Ishikawa (cell line): ENCODE measurements around the gene KLK8.

Experiments
- CEBPB ChIP-seq: IDR thresholded peaks from 2 replicates; pipeline ENCODE4 v1.6.1; 2012
- CREB1 ChIP-seq: IDR thresholded peaks from 2 replicates; pipeline ENCODE4 v1.6.1; 2012; ENCODE audit warnings: low read depth
- EGR1 ChIP-seq: IDR thresholded peaks from 2 replicates; pipeline ENCODE4 v1.6.1; 2012
- EP300 ChIP-seq: IDR thresholded peaks from 2 replicates; pipeline ENCODE4 v1.6.1; 2012; ENCODE audit warnings: borderline replicate concordance
- FOXM1 ChIP-seq: IDR thresholded peaks from 2 replicates; pipeline ENCODE4 v1.6.1; 2012; ENCODE audit warnings: low read depth, borderline replicate concordance
- NFIC ChIP-seq: IDR thresholded peaks from 2 replicates; pipeline ENCODE4 v1.6.1; 2012
- RAD21 ChIP-seq: IDR thresholded peaks from 2 replicates; pipeline ENCODE4 v1.6.1; 2012; ENCODE audit warnings: low read depth
- TAF1 ChIP-seq: IDR thresholded peaks from 2 replicates; pipeline ENCODE4 v1.6.1; 2012; ENCODE audit warnings: low read depth, mild to moderate bottlenecking
- TCF12 ChIP-seq: IDR thresholded peaks from 2 replicates; pipeline ENCODE4 v1.6.1; 2012; ENCODE audit warnings: low read depth
- TEAD4 ChIP-seq: IDR thresholded peaks from 2 replicates; pipeline ENCODE4 v1.6.1; 2012
- YY1 ChIP-seq: IDR thresholded peaks from 2 replicates; pipeline ENCODE4 v1.6.1; 2012; ENCODE audit warnings: low read depth
- ZBTB7A ChIP-seq: IDR thresholded peaks from 2 replicates; pipeline ENCODE4 v1.6.1; 2012; ENCODE audit warnings: low read depth
- TF ChIP-seq, protein P1 (sequence below): IDR thresholded peaks from 2 replicates; pipeline ENCODE4 v1.6.1; 2012
- TF ChIP-seq, protein P2 (sequence below): IDR thresholded peaks from 2 replicates; pipeline ENCODE4 v1.6.1; 2012
- TF ChIP-seq, protein P3 (sequence below): IDR thresholded peaks from 2 replicates; pipeline ENCODE4 v1.6.1; 2012; ENCODE audit warnings: low read depth, mild to moderate bottlenecking

The KLK8 gene

DNA sequence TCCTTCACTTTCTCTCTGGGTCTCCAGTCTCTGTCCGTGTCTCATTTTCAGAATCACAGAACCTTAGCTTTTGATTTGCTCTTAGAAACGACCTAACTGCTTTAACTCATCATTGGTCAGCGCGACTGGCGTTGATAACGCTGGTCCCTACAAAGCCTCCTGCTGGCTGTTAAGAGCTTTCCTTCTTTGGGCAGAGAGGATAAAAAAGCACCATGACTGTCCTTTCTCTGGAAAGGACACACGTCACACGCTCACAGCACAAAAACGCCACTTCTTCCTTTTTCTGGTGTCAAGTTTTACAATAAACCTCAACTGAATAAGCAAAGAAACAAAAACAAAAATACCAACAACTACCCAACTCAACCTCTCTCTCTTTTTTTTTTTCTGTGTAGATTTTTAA is 35.1 kb upstream of the KLK8 start:
- no peak for TF ChIP-seq YY1

DNA sequence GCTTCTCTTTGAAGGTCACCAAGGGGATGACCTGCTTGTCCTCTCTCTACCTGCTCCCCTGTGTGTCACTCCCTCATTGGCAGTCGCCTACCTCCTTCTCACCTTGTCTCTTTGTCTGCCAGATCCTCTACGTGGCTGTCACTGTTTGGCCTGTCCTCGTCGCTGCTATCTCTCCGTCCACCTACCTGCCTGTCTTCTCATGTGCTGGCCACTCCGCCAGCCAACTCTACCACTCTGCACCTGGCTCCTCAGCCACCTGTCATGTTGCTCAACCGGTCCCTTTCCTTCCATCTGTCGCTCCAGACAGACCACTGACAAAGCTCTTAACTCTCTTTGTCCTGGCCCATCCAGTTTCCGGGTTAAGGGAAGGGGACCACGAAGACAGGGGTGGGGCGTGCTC is 33.3 kb upstream of the KLK8 start, which contains the start of gene KLK12:
Gene KLK12, minus strand, starts transcription at position 299 of the 400 bp plus-strand sequence. CDS start 381 bp downstream, outside the sequence.
- TF ChIP-seq CEBPB (no peak), YY1 (no peak), FOXM1 (no peak), EGR1 (no peak), EP300 (no peak), TEAD4 (no peak), TCF12 (no peak), CREB1 (no peak), ZBTB7A (no peak), TAF1 (no peak), NFIC (no peak)
- TF ChIP-seq, protein P1, sequence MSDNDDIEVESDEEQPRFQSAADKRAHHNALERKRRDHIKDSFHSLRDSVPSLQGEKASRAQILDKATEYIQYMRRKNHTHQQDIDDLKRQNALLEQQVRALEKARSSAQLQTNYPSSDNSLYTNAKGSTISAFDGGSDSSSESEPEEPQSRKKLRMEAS = no peak

DNA sequence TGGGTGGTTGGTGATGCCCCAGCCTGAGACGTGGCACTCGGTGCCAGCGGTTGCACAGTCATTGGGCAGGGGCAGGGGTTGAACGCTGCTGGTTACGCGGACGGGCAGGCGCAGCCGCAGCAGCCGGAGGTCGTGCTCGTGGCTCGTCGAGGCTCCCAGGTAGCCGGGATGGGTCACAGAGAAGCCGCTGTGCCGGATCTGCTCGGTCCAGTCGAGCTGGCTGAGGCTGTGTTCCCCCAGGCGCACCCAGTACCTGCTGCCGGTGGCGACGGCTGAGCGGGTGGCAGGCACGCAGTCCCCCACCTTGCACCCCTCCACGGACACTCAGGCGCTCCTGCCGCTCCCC is 30.4 kb upstream of the KLK8 start:
- TF ChIP-seq EP300 (no peak), CREB1 (no peak), RAD21 (no peak), TAF1 (no peak), TCF12 (no peak), ZBTB7A (no peak), EGR1 (no peak), NFIC (no peak), CEBPB (no peak), TEAD4 (no peak), FOXM1 (no peak), YY1 (no peak)
- TF ChIP-seq, protein P1 = no peak
- TF ChIP-seq, protein P2, sequence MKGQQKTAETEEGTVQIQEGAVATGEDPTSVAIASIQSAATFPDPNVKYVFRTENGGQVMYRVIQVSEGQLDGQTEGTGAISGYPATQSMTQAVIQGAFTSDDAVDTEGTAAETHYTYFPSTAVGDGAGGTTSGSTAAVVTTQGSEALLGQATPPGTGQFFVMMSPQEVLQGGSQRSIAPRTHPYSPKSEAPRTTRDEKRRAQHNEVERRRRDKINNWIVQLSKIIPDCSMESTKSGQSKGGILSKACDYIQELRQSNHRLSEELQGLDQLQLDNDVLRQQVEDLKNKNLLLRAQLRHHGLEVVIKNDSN = no peak
- TF ChIP-seq, protein P3, sequence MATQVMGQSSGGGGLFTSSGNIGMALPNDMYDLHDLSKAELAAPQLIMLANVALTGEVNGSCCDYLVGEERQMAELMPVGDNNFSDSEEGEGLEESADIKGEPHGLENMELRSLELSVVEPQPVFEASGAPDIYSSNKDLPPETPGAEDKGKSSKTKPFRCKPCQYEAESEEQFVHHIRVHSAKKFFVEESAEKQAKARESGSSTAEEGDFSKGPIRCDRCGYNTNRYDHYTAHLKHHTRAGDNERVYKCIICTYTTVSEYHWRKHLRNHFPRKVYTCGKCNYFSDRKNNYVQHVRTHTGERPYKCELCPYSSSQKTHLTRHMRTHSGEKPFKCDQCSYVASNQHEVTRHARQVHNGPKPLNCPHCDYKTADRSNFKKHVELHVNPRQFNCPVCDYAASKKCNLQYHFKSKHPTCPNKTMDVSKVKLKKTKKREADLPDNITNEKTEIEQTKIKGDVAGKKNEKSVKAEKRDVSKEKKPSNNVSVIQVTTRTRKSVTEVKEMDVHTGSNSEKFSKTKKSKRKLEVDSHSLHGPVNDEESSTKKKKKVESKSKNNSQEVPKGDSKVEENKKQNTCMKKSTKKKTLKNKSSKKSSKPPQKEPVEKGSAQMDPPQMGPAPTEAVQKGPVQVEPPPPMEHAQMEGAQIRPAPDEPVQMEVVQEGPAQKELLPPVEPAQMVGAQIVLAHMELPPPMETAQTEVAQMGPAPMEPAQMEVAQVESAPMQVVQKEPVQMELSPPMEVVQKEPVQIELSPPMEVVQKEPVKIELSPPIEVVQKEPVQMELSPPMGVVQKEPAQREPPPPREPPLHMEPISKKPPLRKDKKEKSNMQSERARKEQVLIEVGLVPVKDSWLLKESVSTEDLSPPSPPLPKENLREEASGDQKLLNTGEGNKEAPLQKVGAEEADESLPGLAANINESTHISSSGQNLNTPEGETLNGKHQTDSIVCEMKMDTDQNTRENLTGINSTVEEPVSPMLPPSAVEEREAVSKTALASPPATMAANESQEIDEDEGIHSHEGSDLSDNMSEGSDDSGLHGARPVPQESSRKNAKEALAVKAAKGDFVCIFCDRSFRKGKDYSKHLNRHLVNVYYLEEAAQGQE = no peak

DNA sequence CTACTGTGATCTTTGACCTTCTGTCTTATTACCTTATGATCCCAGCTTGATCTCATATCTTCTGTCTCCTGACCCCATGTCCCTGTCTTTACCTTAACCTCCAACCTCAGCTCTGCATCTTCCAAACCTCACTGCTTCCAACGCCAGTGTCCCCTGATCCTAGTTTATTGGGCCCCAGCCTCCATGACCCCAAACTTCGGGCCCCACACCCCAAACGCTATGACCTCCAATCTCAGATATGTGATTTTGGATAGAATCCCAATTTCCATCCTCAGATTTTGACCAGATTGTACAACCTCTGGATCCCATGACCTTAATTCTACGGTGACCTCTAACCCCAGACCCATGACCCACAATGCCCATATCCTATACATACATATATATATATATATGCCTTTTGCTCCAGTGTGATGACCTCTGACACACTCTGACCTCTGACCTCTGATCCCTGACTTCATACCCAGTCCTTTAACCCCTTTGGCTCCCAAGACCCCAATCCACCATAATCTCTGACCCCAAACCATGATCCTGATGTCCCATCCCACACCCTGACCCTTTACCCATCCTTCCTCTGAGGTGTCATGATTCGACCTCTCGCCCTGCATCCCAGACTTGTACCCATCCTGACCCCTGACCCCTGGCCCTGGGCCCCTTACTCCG is 29.9 kb upstream of the KLK8 start:
- TF ChIP-seq CEBPB (no peak), CREB1 (no peak), TAF1 (no peak), EP300 (no peak), ZBTB7A (no peak), EGR1 (no peak), FOXM1 (no peak), YY1 (no peak), NFIC (no peak), RAD21 (no peak), TCF12 (no peak), TEAD4 (no peak)
- TF ChIP-seq, protein P2 = no peak
- TF ChIP-seq, protein P3 = no peak
- TF ChIP-seq, protein P1 = no peak

DNA sequence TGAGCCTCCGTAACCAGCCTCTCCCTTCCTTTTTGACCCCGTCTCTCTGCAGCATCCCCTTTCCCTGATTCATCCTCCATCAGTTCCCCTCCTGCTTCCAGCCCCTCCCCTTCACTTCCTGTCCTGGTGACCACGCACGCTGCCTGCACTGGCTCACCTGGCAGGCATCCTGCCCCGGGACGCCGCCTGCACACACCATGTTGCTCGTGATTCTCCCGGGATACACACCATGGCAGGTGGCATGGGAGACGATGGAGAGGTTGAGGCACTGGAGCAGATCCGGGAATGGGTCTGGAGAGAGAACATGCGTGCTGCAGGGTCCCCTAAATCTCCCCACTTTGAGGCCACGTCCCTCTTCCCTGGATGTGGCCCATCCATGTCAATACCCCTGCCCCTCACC is 29.2 kb upstream of the KLK8 start:
- TF ChIP-seq TEAD4 = no peak
- TF ChIP-seq YY1 = no peak
- no peak for TF ChIP-seq NFIC
- TF ChIP-seq EGR1 = no peak
- TF ChIP-seq EP300 = no peak
- TF ChIP-seq CREB1 = no peak
- TF ChIP-seq, protein P1 = no peak
- TF ChIP-seq, protein P3 = no peak
- TF ChIP-seq, protein P2 = no peak
- no peak for TF ChIP-seq CEBPB
- no peak for TF ChIP-seq FOXM1
- no peak for TF ChIP-seq RAD21
- TF ChIP-seq ZBTB7A = no peak
